A204.1 (cell line): ENCODE measurements around the gene PAWR.
"Not testable (repeated sequence)": the region's sequence is repeated elsewhere in the genome, so short reads cannot be mapped to it uniquely, and the experiment has no call there.

Experiments
- FAIRE-seq: peaks from 2 replicates; lab custom pipeline; 2012; peaks lifted over from hg19 to GRCh38; lab: Jason Lieb, UNC

The PAWR gene

GRCh38 chr12:79686171-79686570 lies 4.6 kb downstream of the PAWR start:
- FAIRE-seq: no peak

DNA sequence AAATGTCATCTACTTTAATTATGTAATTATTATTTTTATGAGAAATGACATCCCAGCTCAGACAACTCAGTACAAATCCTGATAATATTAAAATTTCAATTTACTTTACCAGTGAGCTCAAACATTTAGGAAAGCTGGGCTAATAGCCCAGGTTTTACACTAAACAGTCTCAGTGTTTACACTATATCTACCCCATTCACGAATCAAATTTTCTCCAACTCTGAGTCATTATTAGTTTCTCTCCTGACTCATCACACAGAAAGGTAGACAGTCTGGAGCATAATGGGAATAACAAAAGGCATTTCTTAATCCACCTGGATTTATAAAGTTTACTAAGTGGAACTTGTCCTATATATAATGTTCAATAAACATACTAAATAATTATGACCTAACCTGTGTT lies 5.7 kb downstream of the PAWR start:
- no peak for FAIRE-seq

- not testable (repeated sequence) for FAIRE-seq
Observed at GRCh38 chr12:79684338-79684737, 6.4 kb downstream of the PAWR start.

- no peak for FAIRE-seq
Observed at GRCh38 chr12:79682593-79682992, 8.2 kb downstream of the PAWR start.

DNA sequence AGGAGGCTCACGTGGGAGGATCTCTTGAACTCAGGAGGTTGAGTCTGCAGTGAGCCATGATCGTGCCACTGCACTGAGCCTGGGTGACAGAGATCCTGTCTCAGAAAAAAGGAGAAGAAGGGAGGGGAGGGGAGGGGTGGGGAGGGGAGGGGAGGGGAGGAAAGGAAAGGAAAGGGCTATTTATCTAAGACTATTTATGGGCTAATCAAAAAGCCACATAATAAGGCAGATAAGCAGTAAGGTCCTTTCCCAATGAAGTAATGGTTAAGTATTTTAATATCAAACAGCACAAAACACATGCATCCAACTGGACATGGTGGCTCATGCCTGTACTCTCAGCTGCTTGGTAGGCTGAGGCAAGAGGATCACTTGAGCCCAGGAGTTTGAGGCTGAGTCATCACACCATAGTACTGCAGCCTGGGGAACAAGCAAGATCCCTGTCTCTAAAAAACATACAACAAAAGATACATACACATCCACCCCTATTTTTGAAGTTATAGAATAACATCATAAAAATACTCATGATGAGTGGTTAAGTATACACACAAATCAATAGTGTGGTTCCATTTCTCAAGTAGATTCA lies 9.7 kb downstream of the PAWR start:
- no peak for FAIRE-seq

DNA sequence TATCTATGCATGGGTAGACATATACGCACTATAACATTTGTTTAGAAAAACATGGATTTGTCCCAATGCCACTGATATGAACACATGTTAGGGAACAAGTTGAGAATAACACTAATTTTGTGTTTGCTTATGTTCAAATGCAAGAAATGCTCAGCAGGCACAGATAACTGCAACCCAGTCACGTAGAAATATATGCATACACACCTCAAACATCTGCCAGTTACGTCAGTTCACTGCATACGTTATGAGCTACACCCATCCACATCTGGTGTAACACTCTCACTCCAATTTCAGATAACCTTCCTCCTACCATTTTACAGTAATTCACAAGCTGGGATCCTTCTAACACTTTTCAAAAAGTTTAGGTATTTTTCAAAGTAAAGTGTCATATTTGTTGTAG lies 10.7 kb downstream of the PAWR start:
- FAIRE-seq: no peak

- no peak for FAIRE-seq
Observed at GRCh38 chr12:79678306-79678705, 12.5 kb downstream of the PAWR start.

GRCh38 chr12:79677672-79678071 lies 13.1 kb downstream of the PAWR start:
- FAIRE-seq: no peak

DNA sequence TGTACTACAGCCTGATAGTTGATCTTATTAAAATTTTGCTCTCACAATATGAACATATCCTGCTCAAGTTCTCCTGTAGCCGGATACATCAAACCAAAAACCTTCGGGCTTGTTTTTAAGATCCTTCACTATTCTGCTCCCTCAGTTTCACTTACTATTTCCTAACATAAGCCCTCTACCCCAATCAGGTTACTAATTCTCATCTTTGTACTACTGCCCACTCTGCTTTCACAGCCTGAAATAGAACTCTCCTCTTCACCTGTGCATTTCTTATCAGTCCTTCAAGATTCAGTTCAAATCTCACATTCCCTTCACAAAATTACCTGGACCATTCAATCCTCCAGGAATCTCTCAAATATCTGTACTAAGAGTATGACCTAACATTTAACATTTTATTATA lies 14.2 kb downstream of the PAWR start:
- FAIRE-seq: no peak

DNA sequence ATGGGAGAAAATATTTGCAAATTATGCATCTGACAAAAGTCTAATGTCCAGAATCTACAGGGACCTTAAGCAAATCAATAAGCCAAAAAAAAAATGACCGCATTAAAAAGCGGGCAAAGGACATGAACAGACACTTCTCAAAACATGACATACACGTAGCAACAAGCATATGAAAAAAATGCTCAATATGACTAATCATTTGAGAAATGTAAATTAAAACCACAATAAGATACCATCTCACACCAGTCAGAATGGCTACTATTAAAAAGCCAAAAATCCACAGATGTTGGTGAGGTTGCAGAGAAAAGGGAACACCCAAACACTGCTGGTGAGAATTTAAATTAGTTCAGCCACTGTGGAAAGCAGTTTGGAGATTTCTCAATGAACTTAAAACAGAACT lies 16.1 kb downstream of the PAWR start:
- no peak for FAIRE-seq

- no peak for FAIRE-seq
Observed at GRCh38 chr12:79673354-79673753, 17.4 kb downstream of the PAWR start.

DNA sequence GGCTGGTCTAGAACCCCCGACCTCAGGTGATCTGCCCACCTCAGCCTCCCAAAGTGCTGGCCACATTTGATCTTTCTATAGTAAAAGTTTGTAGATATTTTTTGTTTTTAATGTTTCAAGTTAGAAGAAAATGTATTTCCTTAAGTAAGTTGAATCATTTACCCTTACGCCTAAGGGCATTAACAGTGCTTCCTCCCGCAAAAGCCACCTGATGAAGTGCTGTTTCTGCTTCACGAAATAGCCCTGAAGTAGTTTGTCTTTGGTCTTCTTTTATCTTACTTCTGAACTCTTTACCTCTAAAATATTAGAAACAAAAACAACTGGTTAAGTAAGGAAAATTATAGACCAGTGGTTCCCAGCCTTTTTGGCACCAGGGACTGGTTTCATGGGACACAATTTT lies 22.7 kb downstream of the PAWR start:
- FAIRE-seq: no peak

DNA sequence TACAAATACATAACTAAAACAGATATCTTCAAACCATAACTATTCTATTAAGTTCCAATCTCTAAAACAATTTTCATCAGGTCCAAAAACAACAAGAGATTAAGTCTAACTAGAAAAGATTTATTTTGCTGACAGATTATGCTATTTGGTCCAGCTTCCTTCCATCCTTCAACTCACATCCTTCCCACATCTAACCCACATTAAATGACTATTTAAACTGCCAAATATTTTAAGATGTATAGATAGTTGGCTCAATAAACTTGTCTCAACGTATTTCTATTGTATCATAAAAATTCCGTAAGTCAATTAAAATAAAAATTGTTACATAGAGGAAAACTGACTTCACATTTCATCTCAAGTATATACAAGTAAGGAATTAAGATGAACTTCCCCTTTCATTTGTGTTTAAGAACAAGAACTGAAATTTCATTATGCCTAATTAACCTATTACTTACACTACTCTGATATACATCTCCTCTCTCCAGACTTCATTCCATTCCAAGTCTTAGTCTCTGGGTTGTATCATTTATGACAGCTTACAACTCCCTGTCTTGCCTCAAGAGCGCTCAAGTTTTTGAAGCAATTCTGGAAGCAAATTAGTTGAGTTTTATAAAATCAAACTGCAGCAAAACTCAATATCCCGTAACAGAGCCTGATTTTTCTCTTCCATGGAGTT lies 25.4 kb downstream of the PAWR start:
- no peak for FAIRE-seq

GRCh38 chr12:79664518-79664917 lies 26.2 kb downstream of the PAWR start:
- FAIRE-seq: no peak

GRCh38 chr12:79662046-79662811 lies 28.5 kb downstream of the PAWR start:
- no peak for FAIRE-seq

DNA sequence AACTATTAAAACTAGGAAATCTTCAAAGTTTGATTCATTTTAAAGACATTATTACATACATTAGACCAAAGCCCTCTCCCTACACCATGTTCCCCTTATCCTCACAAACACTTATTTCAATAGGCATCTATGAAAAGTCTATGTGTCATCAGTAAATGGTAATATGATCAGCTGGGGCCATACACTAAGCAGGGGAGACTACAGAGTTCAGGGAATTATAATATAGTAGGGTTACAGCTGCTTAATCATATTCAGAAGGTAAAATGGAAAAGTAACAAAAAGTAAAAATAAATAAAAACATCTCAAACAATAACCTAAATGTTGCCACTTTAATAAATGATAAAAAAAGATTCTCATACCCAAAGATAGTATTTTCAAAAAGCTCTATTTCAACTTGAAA lies 29.1 kb downstream of the PAWR start:
- no peak for FAIRE-seq

DNA sequence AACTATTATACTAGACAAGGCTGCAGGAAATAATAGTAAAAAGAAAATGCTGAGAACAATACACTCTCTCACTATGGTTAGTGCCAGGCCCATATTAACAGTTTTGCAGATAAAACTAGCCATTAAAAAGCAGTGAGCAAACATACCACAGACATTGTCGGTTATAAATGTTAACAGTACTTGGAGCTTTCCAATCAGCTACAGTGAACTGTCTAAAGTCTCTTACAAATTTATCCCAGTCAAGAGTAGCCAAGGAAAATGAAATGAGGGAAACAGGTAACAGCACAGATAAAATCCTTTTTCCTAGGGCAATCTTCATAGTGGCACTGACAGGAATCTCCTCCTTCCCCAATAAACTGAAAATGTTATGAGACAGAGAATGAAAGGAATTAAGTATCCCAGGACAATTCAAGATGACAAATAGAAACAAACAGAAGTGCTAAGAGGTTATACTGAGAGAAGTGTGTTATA lies 30.8 kb downstream of the PAWR start:
- no peak for FAIRE-seq

GRCh38 chr12:79658221-79658620 lies 32.5 kb downstream of the PAWR start:
- FAIRE-seq: no peak

GRCh38 chr12:79657136-79657535 lies 33.6 kb downstream of the PAWR start:
- FAIRE-seq: no peak

GRCh38 chr12:79655036-79655435 lies 35.7 kb downstream of the PAWR start:
- no peak for FAIRE-seq

GRCh38 chr12:79652521-79652920 lies 38.2 kb downstream of the PAWR start:
- FAIRE-seq: no peak

DNA sequence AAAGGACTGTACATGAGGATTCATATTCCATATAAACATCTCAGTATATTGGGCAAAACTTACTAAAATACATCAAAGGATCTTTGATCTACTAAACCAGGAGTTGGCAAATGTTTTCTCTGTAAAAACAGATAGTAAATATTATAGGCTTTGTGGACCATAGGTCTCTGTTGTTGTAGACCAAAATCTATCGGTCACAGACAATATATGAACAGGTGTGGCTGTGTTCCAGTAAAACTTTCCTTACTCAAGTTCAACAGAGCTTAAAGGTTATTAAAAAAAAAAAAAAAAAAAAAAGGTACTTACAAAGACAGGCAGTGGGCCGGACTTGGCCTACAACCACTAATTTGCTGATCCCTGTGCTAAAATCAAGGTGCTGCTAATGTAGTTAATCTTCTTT lies 40.3 kb downstream of the PAWR start:
- FAIRE-seq: no peak

GRCh38 chr12:79648881-79649280 lies 41.9 kb downstream of the PAWR start:
- no peak for FAIRE-seq

- not testable (repeated sequence) for FAIRE-seq
Observed at GRCh38 chr12:79646843-79647242, 43.9 kb downstream of the PAWR start.
